ENCODE data around the gene TYMP. TPM values are rescaled to one million over a fixed set of nuclear protein-coding genes. Genes with fewer than 3 reads are reported as not detected.
"Not testable (repeated sequence)": the region's sequence is repeated elsewhere in the genome, so short reads cannot be mapped to it uniquely, and the experiment has no call there.

TYMP gene
- total RNA-seq, 1 donor from 2014 or later, result 86.0 TPM

DNA sequence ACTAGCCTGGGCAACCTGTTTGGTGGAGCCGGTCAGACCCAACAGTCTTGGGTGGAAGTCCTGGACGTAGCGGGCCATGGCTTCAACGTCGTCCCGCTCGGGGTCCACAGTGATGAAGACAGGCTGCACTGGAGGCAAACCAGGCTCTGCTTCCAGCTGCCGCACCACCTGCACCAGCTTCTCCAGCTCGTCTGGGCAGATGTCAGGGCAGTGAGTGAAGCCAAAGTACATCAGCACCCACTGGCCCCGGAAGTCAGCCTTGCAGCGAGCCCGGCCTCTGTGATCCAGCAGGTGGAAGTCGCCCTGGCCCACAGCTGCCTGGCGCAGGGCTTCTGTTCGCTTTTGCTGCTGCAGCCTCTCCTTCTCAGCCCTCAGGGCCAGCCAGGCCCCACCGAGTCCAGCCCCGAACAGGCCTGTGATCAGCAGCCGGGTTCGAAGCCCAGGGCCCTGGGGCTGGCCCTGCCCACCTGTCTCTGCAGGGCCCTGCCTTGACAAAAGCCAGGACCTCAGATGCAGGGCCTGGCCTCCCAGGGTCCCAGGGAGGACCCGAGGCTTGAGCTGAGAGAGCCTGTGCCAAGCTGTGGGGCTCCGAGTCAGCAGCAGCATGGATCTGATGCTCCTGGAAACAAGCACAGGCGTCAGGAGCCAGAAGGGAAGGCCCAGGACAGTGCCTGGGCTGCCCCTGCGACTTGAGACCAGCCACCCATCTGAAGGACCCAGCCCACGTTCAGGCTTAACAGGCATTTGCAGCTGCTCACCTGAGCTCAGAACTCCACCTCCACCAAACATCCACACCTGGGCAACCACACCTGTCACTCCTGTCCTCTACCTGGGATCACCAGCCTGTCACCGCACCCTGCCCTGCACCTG lies 5.8 kb downstream of the TYMP start:
- peak; percentile 17 for ATAC-seq

DNA sequence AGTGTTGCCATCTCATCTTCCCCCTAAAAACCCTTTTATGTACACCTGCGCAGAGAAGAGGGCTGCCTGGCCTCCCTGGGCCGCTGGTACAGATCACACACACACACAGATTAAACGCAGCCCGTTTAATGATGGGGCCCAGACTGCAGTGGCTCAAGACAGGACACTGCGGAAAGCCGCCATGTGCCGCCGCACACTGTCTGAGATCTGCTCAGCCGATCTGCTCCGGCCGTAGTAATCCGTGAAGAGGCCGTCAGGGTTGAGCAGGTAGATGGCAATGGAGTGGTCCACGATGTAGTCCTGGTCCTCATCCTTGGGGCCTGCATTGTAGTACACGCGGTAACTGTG lies 6.4 kb downstream of the TYMP start:
- no peak for ATAC-seq

DNA sequence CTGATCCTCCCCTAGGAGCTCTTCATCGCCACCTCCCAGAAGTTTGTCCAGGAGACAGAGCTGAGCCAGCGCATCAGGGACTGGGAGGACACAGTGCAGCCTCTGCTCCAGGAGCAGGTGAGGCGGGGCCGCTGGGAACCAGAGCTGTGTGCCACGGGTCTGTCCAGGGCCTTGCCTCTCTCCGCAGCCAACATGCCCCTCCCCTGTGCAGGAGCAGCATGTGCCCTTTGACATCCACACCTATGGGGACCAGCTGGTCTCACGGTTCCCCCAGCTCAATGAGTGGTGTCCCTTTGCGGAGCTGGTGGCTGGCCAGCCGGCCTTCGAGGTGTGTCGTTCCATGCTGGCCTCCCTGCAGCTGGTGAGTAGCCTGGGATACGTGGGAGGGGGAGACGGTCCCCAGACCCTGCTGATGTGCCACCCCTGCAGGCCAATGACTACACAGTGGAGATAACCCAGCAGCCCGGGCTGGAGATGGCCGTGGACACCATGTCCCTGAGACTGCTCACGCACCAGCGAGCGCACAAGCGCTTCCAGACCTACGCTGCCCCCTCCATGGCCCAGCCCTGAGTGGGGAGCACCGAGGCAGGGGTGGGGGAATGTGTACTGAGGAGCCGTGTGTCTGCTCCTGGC lies 6.9 kb downstream of the TYMP start:
- no peak for ATAC-seq

DNA sequence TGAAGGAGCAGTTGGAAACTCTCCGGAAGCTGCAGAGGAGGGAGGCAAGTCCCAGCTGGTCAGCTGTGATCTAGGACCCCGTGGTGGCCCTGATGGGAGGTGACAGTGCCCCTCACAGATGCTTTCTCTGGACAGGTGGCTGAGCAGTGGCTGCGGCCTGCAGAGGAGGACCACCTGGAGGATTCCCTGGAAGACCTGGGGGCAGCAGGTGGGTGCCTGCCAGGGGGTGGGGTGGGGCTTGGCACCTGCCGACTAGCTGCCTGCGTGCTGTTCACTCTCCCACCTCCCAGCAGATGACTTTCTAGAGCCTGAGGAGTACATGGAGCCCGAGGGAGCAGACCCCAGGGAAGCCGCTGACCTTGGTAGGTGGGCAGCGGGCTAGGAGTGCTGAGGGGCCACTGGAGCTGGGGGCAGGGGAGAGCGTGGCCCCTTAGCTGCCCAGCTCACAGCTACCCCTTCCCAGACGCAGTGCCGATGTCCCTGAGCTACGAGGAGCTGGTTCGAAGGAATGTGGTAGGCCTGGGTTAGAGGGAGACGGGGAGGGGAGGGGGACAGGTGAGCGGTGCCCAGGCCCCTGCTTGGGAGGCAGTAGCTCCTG lies 7.5 kb downstream of the TYMP start:
- ATAC-seq, result no peak

DNA sequence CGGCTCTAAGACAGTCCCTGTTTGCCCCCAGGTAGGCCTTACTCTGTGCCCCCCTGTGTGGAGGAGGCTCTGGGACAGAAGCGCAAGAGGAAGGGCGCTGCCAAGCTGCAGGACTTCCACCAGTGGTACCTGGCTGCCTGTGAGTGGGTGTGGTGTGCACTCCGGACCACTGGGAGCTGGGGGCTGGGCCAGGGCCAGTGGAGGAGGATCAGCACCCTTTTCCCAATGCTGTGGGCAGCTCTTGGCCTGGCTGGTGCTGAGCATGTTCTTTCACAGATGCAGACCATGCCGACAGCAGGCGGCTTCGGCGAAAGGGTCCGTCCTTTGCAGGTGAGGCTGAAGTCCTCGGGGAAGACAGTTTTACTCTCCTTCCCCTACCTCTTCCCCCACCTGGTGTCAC lies 8.1 kb downstream of the TYMP start:
- ATAC-seq, result no peak

DNA sequence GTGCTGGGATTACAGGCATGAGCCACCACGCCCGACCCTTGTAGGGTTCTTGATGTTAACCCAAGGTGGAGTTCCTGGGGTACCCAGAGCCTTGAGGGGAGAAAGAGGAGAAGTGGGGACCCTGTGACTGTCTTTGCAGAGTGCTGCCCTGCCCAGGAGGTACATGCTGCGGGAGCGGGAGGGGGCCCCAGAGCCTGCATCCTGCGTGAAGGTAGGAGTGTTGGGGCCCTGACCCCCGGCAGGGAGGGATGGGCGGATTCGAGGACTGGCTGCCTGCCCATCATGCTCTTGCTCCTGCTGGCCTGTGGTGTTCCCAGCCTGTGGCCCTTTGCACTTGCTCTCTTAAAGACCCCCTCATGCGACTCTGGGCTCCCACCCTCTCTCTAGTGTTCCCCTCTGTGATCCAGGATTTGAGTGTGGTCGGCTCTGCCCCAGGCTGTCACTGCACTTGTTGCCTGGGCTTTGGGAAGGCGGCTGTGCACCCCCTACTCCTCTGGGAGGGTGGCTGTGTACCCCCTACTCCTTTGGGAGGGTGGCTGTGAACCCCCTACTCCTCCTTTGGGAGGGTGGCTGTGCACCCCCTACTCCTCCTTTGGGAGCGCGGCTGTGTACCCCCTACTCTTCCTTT lies 8.9 kb downstream of the TYMP start:
- no peak for ATAC-seq

DNA sequence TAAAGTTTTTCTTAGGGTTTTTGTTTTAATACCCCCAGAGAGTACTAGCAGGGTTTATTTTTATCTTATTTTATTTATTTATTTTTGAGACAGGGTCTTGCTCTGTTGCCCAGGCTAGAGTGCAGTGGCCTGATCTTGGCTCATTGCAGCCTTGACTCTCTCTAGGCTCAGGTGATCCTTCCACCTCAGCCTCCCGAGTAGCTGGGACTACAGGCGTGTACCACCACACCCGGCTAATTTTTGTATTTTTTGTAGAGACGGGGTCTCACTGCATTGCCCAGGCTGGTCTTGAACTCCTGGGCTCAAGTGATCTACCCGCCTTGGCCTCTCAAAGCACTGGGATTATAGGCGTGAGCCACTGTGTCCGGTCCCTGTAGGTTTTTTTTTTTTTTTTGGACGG lies 9.6 kb downstream of the TYMP start:
- not testable (repeated sequence) for ATAC-seq

DNA sequence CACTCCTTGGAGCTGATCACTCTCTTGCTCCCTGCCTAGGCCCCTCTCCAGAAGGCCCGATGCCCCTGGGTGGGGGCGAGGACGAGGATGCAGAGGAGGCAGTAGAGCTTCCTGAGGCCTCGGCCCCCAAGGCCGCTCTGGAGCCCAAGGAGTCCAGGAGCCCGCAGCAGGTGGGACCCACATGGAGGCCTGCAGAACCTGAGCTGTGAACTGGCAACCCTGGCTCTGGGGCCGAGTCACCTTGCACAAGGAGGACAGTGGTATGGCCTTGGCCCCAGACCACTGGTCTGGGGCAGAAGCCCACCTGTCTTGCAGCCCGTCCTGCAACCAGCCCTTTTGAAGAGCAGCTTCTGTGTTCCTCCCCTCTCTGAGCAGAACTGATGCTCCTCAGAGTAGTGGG lies 10.7 kb downstream of the TYMP start:
- ATAC-seq, result no peak

DNA sequence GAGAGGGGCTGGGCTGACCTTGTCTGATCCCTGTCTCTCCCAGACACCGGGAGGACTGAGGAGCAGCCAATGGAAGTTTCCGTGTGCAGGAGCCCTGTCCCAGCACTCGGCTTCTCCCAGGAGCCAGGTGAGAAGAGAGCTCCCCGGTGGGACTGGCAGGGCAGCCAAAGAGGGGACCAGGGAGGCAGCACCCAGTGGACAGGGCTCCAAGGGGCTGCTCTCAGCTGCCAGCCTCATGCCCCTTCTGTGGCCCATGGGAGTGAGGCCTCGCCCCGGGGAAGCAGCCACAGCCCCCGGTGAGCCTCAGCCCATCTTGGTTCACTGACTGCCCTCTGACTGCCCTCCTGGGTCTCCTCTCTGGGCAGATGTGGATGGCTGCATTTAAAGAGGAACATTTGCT lies 11.2 kb downstream of the TYMP start:
- ATAC-seq, result no peak

DNA sequence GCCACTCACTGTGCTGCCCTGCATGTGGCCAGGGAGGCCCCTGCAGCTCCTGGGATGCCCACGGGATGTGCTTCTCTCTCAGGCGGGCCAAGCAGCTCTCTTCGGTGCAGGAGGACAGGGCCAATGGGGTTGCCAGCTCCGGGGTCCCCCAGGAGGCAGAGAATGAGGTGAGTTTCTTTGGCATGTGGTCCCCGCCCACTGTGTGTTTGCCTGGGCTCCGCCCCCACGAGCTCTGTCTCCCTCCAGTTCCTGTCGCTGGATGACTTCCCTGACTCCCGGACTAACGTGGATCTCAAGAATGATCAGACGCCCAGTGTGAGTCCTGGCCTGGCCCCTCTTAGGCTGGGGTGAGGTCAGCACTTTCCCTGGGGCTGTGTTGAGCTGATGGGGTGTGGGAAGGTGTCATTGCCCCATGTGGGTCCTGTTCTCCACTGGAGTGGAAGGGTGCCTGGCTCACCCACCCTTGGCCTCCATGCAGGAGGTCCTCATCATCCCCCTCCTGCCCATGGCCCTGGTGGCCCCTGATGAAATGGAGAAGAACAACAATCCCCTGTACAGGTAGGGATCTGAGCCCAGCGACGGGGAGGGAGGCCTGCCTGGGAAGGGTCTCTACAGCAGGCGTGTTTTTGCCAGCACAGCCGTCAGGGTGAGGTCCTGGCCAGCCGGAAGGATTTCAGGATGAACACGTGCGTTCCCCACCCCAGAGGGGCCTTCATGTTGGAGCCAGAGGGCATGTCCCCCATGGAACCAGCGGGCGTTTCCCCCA lies 12.1 kb downstream of the TYMP start:
- ATAC-seq, result no peak

DNA sequence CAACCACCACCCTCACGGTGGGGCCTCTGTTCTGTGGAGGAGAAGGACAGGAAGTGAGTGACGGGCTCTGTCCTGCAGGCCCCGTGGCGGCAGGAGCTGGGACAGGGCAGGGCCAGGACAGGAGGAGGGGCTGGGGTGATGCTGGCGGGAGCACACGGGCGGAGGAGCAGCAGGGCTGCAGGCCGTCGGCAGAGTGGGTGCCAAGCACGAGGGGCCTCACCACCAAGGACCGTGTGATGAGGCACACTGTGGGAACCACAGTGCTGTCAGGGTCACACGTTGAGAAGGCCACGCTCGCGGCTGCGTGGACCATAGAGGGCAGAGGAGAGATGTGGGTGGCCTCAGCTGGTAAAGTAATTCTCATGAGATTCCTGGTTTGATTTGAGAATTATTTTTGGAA lies 12.9 kb downstream of the TYMP start:
- no peak for ATAC-seq

DNA sequence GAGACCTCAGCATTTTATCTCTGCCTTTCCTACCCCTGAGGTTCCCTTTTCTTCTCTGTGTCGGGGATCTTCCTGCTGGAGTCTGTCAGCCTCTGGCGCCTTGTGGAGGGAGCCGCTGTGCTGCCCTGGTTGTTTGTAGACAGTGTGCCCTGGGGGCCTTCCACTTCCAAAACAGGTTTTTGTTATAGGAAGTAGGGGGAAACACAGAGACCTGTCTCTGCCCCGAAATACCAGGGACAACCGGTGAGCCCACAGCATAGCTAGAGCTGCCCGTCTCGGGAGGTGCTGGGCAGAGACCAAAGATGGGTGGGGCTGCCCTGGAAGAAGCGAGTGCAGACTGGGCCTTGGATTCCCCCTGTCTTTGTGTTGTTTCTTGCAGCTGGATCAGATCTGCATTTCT lies 13.7 kb downstream of the TYMP start:
- peak; percentile 10 for ATAC-seq

DNA sequence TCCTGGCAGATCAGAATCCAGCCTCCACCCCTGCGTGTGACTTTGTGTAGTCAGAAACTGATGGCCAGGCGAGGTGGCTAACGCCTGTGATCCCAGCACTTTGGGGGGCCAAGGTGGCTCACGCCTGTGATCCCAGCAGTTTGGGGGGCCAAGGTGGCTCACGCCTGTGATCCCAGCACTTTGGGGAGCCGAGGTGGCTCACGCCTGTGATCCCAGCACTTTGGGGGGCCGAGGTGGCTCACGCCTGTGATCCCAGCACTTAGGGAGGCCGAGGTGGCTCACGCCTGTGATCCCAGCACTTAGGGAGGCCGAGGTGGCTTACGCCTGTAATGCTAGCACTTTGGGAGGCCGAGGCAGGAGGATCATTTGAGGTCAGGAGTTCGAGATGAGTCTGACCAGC lies 16.6 kb downstream of the TYMP start:
- no peak for ATAC-seq

DNA sequence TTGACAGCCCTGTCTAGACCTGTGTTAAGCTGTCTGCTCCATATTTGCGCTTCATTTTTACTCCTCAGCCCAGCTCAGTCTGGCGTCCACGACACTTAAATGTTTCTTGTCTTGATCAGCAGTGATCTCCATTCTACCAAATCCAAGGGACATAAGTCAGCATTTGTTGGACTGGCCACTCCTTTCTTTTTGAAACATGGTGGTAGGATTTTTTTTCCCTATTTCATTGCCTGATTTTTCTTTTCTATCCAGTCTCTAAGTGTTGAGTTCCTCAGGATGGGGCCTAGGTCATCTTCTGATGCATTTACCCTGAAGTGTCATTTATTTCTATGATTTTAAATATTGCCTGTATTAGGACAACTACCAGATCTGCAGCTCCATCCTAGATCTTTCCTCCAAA lies 20.9 kb downstream of the TYMP start:
- no peak for ATAC-seq

DNA sequence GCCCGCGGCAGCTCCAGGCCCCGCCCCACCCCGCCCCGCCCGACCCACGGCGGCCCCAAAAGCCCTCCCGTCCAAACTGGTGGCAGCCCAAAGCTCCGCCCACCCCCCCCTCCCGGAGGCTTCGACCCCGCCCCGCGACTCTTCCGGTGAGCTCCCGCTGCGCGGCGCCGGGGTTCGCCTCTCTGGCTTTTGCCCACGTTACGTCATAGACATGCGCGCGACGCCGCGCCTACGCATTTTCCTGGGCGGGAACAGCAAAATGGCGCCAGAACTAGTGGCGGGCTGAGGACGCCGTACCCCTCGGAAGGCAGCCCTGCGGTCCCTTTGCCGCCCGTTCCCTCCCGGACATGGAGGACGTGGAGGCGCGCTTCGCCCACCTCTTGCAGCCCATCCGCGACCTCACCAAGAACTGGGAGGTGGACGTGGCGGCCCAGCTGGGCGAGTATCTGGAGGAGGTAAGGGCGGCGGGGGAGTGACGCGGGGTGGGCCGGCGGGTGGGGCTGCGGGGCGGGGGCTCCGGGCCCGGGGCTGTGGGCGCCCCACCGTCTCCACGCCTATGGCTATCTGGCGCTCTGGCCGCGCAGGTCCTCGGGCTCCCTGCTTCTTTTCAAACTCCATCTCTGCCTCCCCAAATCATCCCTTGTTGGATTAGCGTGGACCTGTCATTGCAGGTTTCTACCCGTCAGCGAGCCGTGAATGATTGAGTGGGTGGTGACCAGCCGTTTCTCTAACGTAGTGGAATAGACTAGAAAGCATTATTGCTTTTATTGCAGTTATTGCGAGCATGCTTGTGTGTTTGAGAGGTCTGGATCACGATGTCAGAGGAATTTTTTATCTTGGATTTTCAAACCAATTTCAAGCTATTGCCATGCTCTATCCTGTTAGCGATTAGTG lies 21.6 kb downstream of the TYMP start, which contains the start of gene NCAPH2:
Gene NCAPH2, plus strand, starts transcription at position 234 of the 894 bp plus-strand sequence. Its CDS starts 114 bp downstream, at position 348.
- ATAC-seq, result peak; percentile 76

DNA sequence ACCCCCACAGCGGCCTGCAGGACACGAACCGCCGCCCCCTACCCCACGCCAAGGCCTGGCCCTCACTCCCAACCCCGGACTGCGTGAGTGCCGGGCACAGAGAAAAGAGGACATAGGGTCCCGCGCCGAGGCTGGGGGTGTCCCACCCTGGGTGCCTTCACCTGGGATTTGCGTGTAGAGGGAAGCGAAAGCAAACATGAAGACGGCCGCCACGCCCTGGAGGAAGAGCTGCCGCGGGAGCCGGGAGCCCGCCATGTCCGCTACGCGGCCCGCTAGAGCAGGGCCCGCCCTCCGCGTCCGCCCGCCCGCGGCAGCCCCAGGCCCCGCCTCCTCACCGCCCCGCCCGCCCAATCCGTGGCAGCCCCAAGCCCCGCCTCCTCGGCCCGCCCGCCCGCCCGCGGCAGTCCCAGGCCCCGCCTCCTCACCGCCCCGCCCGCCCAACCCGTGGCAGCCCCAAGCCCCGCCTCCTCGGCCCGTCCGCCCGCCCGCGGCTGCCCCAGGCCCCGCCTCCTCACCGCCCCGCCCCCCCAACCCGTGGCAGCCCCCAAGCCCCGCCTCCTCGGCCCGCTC lies 22.3 kb downstream of the TYMP start, which contains the start of gene LMF2:
Gene LMF2, minus strand, starts transcription at position 282 of the 570 bp plus-strand sequence. Its CDS starts 27 bp downstream, at position 255.
- peak; percentile 78 for ATAC-seq

DNA sequence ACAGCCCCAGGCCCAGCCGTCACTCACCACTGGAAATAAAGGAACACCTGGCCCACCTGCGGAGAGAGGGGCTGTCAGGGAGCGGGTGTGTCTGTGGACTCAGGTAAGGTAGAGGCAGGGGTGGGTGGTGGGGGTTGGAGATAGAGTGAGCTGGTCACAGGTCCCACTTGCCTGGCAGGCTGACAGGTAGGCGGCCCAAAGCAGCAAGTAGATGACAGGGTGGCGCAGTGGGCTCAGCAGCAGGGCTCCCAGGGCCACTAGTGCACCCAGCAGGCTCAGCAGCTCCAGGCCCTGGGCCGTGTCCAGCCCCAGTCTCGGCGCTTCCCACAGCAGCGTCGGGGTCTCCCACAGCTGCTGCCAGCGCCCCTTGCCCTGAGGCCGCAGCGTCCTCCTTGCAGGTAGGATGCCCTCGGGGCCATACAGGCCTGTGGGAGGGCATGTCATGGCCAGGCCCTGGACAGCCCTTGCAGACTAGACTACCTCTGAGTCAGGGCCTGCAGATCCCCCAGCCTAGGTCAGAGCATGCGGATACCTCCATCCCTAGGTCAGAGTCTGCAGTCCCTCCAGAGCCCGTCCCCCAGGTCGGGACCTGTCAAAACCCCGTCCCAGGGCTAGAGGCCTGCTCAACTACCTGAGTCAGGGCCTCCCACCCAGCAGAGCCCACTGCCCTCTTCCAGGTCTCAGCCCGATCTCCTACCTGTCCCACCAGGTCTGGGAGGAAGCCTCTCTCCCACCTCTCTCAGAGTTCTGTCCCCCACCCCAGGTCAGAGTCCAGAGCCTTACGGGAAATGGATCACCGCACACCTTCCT lies 23.0 kb downstream of the TYMP start:
- peak; percentile 15 for ATAC-seq

DNA sequence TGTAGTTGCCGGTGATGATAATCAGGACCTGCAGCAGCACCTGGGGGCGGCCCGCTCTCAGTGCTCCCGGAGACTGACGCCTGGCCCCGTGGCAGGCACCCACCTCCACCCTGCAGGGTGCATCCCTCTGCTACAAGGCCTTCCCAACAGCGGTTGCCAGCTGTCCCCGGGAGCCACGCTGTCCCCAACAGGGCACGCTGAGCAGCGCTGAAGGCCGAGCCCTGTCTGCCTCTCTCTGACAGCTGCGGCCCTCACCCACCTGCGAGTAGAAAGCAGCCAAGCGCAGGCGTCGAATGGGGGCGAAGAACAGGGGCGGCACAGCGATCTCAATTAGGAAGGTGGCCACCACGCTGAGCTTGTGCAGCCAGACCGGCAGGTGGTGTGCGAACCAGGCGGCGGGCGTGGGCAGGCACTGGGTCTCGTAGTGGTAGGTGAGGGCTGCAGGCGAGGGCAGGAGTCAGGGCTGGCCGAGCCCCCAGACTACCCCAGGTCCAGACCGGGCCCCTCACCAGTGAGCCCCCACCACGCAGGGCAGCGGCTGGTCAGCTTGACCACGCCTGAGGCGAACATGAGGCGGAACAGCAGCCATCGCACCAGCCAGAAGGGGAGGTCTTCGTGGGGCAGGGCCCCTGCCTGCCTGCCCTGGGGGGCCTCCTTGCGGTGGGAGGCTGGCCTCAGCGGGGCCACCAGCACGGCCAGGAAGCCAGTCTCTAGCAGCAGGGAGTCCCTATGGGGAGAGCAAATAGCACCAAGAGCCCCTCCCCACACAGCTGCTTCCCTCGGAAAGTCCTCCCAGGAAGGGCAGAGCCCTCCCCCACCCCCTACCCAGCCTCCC lies 23.8 kb downstream of the TYMP start:
- no peak for ATAC-seq

DNA sequence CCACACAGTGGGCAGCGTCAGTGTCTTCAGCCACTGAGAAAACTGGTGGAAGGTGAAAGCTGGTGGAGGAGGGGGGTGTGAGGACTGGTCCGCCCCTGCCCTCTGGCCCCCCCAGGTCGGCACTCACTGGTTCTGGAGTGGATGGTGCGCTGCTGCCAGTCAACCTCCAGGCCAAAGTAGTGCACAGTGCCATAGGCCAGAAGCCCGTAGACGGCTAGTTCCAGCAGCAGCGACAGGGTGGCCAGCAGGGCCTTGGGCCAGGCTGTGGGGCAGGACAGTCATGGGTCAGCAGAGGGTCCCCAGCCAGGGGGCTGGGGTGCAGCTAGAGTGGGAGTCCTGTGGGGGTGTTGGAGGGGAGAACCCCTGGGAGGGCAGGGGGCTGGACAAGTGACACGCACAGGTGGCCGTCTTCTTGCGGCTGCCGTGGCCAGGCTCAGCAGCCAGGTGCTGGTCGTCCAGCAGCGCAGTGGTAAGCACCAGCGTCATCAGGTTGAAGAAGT lies 24.5 kb downstream of the TYMP start:
- ATAC-seq, result no peak
